ENCODE measurements around the gene KMO.

DNA sequence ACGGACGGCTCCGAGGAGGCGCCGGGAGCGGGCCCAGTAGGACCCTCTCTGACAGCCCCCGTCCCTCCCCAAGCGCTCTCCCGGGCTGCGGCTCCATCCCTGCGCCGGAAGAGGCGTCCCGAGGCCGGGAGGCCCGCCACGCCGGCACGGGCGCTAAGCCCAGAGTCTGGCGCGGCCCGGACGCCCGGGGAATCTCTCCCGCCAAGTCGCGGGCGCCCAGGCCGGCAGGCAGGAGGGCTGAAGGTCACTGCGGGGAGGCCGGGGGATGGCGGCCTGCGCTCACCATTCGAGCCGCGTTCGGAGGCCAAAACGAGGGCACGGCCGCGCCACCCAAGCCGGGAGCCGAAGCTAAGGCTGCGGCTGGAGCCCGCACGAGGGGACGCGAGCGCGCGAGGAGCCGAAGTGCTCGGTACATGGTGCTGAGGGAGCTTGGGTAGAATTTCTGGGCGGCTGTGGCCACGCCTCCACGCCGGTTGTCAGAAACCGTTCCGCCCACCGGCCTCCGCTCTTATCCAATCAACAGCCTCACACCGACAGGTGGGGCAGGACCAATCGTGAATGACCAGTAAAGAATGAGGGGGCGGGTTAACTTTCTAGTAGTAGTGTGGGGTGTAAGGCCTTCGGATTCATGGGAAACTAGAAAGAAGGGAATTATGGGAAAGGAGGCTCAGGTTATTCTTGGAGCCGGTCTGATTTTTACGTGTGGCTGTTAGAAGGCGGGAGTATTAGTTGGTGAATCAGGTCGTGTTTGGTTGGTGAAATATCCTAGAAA lies 12.7 kb upstream of the KMO start, which contains the start of gene FH:
- TF ChIP-seq, protein P1, sequence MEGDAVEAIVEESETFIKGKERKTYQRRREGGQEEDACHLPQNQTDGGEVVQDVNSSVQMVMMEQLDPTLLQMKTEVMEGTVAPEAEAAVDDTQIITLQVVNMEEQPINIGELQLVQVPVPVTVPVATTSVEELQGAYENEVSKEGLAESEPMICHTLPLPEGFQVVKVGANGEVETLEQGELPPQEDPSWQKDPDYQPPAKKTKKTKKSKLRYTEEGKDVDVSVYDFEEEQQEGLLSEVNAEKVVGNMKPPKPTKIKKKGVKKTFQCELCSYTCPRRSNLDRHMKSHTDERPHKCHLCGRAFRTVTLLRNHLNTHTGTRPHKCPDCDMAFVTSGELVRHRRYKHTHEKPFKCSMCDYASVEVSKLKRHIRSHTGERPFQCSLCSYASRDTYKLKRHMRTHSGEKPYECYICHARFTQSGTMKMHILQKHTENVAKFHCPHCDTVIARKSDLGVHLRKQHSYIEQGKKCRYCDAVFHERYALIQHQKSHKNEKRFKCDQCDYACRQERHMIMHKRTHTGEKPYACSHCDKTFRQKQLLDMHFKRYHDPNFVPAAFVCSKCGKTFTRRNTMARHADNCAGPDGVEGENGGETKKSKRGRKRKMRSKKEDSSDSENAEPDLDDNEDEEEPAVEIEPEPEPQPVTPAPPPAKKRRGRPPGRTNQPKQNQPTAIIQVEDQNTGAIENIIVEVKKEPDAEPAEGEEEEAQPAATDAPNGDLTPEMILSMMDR (IDR thresholded peaks at IDR 0.05) = no peak
- TF ChIP-seq NFE2L1 (CRISPR knock-in tag; IDR thresholded peaks at IDR 0.05) (0 out of 2 replicates have a peak, but pooled peaks have one; percentile 9), TEAD4 (CRISPR knock-in tag; IDR thresholded peaks at IDR 0.05) (no peak), JUN (CRISPR knock-in tag; IDR thresholded peaks at IDR 0.05) (peak; percentile 80; the same call in 1 of the 2 replicates), CBFB (CRISPR knock-in tag; IDR thresholded peaks at IDR 0.05; ENCODE audit: low read depth) (no peak), ESRRA (CRISPR knock-in tag; IDR thresholded peaks at IDR 0.05; ENCODE audit: borderline replicate concordance) (no peak), FOXK1 (CRISPR knock-in tag; IDR thresholded peaks at IDR 0.05) (peak; percentile 58; the same call in 1 of the 2 replicates), ATF1 (CRISPR knock-in tag; IDR thresholded peaks at IDR 0.05) (no peak)
- TF ChIP-seq, protein P2, sequence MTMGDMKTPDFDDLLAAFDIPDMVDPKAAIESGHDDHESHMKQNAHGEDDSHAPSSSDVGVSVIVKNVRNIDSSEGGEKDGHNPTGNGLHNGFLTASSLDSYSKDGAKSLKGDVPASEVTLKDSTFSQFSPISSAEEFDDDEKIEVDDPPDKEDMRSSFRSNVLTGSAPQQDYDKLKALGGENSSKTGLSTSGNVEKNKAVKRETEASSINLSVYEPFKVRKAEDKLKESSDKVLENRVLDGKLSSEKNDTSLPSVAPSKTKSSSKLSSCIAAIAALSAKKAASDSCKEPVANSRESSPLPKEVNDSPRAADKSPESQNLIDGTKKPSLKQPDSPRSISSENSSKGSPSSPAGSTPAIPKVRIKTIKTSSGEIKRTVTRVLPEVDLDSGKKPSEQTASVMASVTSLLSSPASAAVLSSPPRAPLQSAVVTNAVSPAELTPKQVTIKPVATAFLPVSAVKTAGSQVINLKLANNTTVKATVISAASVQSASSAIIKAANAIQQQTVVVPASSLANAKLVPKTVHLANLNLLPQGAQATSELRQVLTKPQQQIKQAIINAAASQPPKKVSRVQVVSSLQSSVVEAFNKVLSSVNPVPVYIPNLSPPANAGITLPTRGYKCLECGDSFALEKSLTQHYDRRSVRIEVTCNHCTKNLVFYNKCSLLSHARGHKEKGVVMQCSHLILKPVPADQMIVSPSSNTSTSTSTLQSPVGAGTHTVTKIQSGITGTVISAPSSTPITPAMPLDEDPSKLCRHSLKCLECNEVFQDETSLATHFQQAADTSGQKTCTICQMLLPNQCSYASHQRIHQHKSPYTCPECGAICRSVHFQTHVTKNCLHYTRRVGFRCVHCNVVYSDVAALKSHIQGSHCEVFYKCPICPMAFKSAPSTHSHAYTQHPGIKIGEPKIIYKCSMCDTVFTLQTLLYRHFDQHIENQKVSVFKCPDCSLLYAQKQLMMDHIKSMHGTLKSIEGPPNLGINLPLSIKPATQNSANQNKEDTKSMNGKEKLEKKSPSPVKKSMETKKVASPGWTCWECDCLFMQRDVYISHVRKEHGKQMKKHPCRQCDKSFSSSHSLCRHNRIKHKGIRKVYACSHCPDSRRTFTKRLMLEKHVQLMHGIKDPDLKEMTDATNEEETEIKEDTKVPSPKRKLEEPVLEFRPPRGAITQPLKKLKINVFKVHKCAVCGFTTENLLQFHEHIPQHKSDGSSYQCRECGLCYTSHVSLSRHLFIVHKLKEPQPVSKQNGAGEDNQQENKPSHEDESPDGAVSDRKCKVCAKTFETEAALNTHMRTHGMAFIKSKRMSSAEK (CRISPR knock-in tag; IDR thresholded peaks at IDR 0.05; ENCODE audit: borderline replicate concordance) = no peak
- TF ChIP-seq, protein P3, sequence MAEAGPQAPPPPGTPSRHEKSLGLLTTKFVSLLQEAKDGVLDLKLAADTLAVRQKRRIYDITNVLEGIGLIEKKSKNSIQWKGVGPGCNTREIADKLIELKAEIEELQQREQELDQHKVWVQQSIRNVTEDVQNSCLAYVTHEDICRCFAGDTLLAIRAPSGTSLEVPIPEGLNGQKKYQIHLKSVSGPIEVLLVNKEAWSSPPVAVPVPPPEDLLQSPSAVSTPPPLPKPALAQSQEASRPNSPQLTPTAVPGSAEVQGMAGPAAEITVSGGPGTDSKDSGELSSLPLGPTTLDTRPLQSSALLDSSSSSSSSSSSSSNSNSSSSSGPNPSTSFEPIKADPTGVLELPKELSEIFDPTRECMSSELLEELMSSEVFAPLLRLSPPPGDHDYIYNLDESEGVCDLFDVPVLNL (CRISPR knock-in tag; IDR thresholded peaks at IDR 0.05; ENCODE audit: borderline replicate concordance, low read depth) = no peak

All from WTC11 (cell line).